ENCODE measurements around the gene ZNF791.
"Not testable (repeated sequence)": the region's sequence is repeated elsewhere in the genome, so short reads cannot be mapped to it uniquely, and the experiment has no call there.

Gene ZNF791

GRCh38 chr19:12668346-12668745 is 57.6 kb downstream of the ZNF791 start:
- DNase-seq, result no peak

- DNase-seq, result peak; percentile 78 to 84
Measured at GRCh38 chr19:12668932-12669269, 58.2 kb downstream of the ZNF791 start.

- DNase-seq, result peak; percentile 69 to 84
Measured at GRCh38 chr19:12669270-12670158, 58.8 kb downstream of the ZNF791 start.

- DNase-seq, result no peak
Measured at GRCh38 chr19:12670159-12670928, 59.6 kb downstream of the ZNF791 start.

GRCh38 chr19:12672744-12673143 is 62.0 kb downstream of the ZNF791 start:
- DNase-seq, result no peak

- DNase-seq, result no peak
Measured at GRCh38 chr19:12675399-12675798, 64.7 kb downstream of the ZNF791 start.

- no peak for DNase-seq
Measured at GRCh38 chr19:12675940-12676339, 65.2 kb downstream of the ZNF791 start.

- DNase-seq, result peak; percentile 78 to 85
Measured at GRCh38 chr19:12676384-12676792, 65.7 kb downstream of the ZNF791 start.

GRCh38 chr19:12676928-12677327 is 66.2 kb downstream of the ZNF791 start:
- no peak for DNase-seq

- DNase-seq, result not testable (repeated sequence)
Measured at GRCh38 chr19:12678039-12678438, 67.3 kb downstream of the ZNF791 start.

- DNase-seq, result no peak
Measured at GRCh38 chr19:12680034-12680433, 69.3 kb downstream of the ZNF791 start.

GRCh38 chr19:12681074-12681987 is 70.6 kb downstream of the ZNF791 start, which contains the start of gene DHPS:
Gene DHPS (minus strand): TSS chr19:12681880. CDS start chr19:12681766, 114 bp downstream.
- DNase-seq, result peak; percentile 95 to 96
